Measurements from ENCODE around the gene TMEM123. TPM values are rescaled to one million over a fixed set of nuclear protein-coding genes. Genes with fewer than 3 reads are reported as not detected.

TMEM123 gene
- polyA plus RNA-seq, 1 experiment, result 200 TPM

DNA sequence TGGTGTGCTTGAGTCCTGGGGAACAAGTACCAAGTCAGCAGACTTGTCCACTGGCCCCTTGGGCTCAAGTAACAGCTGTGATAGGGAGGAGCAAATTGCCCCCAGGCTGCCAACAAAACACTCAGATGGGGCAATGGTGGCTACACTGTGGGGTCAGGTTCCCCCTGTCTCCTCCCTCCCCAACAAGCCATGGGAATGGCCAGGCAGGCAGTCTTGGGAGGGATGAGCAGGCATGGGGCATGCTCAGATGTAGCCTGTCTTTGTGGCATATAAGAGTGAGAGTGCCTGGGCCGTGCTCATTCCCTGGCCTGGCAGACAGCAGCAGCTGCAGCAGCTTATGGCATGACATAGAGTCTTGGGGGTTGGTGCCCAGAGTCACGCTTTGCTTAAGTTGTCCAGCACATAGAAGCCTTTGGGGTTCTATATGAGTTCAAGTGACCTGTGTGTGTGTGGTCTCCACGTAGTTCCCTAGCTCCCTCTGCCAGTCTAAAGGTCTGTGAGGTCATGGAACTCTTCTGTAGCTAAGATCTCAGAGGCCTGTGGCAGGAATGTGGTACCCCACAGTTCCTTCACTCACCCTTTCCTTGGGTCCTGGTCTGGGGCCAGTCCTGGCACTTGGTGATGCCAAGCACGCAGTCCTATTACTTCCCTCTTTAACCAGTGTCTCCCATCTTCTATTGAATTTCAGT is 60.9 kb downstream of the TMEM123 start:
- no peak for DNase-seq (ENCODE audit: low read depth)
- TF ChIP-seq, protein P1, sequence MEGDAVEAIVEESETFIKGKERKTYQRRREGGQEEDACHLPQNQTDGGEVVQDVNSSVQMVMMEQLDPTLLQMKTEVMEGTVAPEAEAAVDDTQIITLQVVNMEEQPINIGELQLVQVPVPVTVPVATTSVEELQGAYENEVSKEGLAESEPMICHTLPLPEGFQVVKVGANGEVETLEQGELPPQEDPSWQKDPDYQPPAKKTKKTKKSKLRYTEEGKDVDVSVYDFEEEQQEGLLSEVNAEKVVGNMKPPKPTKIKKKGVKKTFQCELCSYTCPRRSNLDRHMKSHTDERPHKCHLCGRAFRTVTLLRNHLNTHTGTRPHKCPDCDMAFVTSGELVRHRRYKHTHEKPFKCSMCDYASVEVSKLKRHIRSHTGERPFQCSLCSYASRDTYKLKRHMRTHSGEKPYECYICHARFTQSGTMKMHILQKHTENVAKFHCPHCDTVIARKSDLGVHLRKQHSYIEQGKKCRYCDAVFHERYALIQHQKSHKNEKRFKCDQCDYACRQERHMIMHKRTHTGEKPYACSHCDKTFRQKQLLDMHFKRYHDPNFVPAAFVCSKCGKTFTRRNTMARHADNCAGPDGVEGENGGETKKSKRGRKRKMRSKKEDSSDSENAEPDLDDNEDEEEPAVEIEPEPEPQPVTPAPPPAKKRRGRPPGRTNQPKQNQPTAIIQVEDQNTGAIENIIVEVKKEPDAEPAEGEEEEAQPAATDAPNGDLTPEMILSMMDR (IDR thresholded peaks at IDR 0.05; ENCODE audit: insufficient read depth, low read depth, low read length), result no peak
- H3K36me3 ChIP-seq (ENCODE audit: control insufficient read depth, insufficient read depth, low read length), result peaks cover 11% of the 10 kb centered on the region
- no peaks in the 10 kb centered on the region for H3K27me3 ChIP-seq (ENCODE audit: control insufficient read depth, insufficient read depth, low read length)
- ChIA-PET POLR2A (no interaction called here), CTCF (interaction anchor here (1.2 to 4.6 kb wide), 12 partner anchors 9 to 275 kb away, joined by 3 to 38 read pairs (median 8); no protein-coding TSS in a partner anchor)
- H3K4me3 ChIP-seq (ENCODE audit: low read depth, low read length), result no peak overlapping the region

DNA sequence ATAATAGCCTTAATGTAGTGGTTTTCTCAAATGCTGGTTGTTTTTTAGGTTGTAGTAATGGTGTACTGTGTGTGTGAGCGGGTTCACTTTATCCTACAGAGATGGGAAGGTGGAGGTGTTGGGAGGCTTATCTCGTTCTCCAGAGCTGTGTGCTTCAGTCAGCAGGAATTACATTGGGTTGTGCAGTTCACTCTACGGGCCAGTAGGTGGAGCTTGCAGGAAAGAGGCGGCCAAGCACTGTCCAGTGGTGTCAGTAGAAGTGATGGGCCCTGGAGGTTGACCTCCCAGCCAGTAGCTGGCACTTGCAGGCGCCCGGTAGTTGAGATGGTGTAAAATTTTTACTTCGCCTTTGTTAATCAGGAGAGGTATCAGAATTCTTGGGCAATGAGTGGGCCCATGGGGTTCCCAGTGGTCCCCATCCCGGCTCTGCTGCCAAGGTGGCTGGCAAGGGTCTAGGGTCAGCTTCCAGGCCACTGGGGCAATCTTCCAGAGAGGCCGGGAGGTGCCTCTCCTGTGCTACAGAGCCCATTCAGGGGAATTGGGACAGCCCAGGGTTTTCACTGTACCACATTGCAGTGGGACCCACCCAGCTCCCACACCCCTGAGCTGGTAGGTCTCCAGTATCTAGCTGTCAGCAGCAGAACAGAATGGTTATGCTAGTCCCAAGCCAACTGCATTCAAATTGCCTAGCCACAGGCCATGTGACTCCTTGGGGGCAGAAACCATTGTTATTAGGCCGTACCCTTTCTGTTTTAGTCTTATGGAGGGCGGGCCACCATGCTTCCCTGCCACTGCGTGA is 61.7 kb downstream of the TMEM123 start:
- TF ChIP-seq, protein P1 (IDR thresholded peaks at IDR 0.05; ENCODE audit: insufficient read depth, low read depth, low read length), result peak; percentile 86
- no peaks in the 10 kb centered on the region for H3K27me3 ChIP-seq (ENCODE audit: control insufficient read depth, insufficient read depth, low read length)
- CTCF ChIA-PET, result interaction anchor here (0.6 to 4.6 kb wide), 41 partner anchors 9 to 278 kb away, joined by 3 to 38 read pairs (median 4); no protein-coding TSS in a partner anchor
- H3K4me3 ChIP-seq (ENCODE audit: low read depth, low read length), result no peak overlapping the region
- H3K36me3 ChIP-seq (ENCODE audit: control insufficient read depth, insufficient read depth, low read length), result peaks cover 9% of the 10 kb centered on the region
- no peak for DNase-seq (ENCODE audit: low read depth)
- POLR2A ChIA-PET, result no interaction called here

DNA sequence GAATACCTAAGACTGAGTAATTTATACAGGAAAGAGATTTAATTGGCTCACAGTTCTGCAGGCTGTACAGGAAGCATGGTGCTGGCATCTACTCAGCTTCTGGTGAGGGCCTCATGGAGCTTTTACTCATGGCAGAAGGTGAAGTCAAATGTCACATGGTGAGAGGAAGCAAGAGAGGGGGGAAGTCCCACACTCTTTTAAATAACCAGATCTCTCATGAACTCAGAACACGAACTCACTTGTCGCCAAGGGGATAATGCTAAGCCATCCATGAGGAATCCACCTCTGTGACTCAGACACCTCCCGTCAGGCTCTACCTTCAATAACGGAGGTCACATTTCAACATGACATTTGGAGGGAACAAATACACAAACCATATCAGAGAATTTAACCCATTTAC is 63.3 kb downstream of the TMEM123 start:
- CTCF ChIA-PET, result interaction anchor here (0.9 to 2.9 kb wide), 7 partner anchors 11 to 266 kb away, joined by 3 to 38 read pairs (median 4); no protein-coding TSS in a partner anchor
- TF ChIP-seq, protein P1 (IDR thresholded peaks at IDR 0.05; ENCODE audit: insufficient read depth, low read depth, low read length), result no peak
- no peak for DNase-seq (ENCODE audit: low read depth)
- Histone ChIP-seq H3K4me3 (ENCODE audit: low read depth, low read length) (no peak overlapping the region), H3K27me3 (ENCODE audit: control insufficient read depth, insufficient read depth, low read length) (no peaks in the 10 kb centered on the region), H3K36me3 (ENCODE audit: control insufficient read depth, insufficient read depth, low read length) (peaks cover 9% of the 10 kb centered on the region)
- POLR2A ChIA-PET, result interaction anchor here (0.5 kb wide), 1 partner anchor 12 kb away, joined by 3 read pairs; no protein-coding TSS in a partner anchor

DNA sequence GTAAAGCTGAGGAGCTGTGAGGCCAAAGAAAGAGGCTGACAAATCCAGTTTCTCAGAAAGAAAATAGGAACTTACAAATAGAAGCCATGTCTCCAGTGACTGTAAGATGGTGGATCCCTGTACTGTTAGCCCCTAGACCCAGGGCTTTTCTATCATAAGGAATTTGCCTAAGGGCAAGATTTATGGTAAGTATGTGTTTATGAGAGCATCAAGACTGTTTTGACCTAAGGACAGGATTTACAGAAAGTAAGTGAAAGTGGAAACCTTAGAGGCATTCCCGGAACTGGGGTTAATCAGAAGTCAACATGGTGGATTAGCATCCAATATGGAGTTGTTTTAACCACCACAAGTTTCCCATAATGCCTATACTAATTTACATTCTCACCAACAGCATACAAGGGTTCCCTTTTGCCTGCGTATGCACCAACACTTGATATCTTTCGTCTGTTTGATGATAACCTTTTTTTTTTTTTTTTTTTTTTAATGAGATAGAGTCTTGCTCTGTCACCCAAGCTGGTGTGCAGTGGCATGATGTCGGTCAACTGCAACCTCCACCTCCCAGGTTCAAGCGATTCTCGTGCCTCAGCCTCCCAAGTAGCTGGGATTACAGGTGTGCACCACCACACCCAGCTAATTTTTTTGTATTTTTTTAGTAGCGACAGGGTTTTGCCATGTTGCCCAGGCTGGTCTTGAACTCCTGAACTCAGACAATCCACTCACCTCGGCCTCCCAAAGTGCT is 65.4 kb downstream of the TMEM123 start:
- ChIA-PET CTCF (no interaction called here), POLR2A (no interaction called here)
- Histone ChIP-seq H3K36me3 (ENCODE audit: control insufficient read depth, insufficient read depth, low read length) (peaks cover 4% of the 10 kb centered on the region), H3K27me3 (ENCODE audit: control insufficient read depth, insufficient read depth, low read length) (no peaks in the 10 kb centered on the region), H3K4me3 (ENCODE audit: low read depth, low read length) (no peak overlapping the region)
- no peak for DNase-seq (ENCODE audit: low read depth)
- TF ChIP-seq, protein P1 (IDR thresholded peaks at IDR 0.05; ENCODE audit: insufficient read depth, low read depth, low read length), result no peak

Measured in BJ (cell line).